Peyer's patch (tissue), 4 donors: ENCODE results near the gene SFRP5. TPM values are rescaled to one million over a fixed set of nuclear protein-coding genes. Genes with fewer than 3 reads are reported as not detected.

Source experiments
- DNase-seq, 3 donors: peaks; one replicate each; pipeline ENCODE4 v3.0.0-alpha.2; 2017 to 2019
- H3K27ac ChIP-seq, 4 donors: fragments of 200-600 bp; sonication (generic); one replicate each; pipeline ENCODE4 v1.5.1; 2016 to 2019
- H3K27me3 ChIP-seq, 2 donors: fragments of 200-600 bp; sonication (generic); one replicate each; pipeline ENCODE4 v1.5.1; 2019
- H3K36me3 ChIP-seq, 3 donors: fragments of 200-600 bp; sonication (generic); one replicate each; pipeline ENCODE4 v1.5.1; 2016 to 2019
- H3K4me1 ChIP-seq, 4 donors: fragments of 200-600 bp; sonication (generic); one replicate each; pipeline ENCODE4 v1.5.1; 2016 to 2019
- H3K4me3 ChIP-seq, 4 donors: fragments of 200-600 bp; sonication (generic); 1 replicate in 3 of 4; 2 replicates in 1 of 4; pipeline ENCODE4 v1.5.1; 2016 to 2019; ENCODE audit warnings: mild to moderate bottlenecking in 1 of 4
- H3K9me3 ChIP-seq, 4 donors: fragments of 200-600 bp; sonication (generic); one replicate each; pipeline ENCODE4 v1.5.1; 2016 to 2019; ENCODE audit warnings: mild to moderate bottlenecking in 1 of 4
- POLR2A ChIP-seq, 2 donors: fragments of 450-650 bp; IDR thresholded peaks; one replicate each; pipeline ENCODE4 v1.5.1; 2017; ENCODE audit warnings: antibody characterized with exemption in 2 of 2, mild to moderate bottlenecking in 2 of 2, moderate library complexity in 2 of 2
- total RNA-seq, 4 donors: library from RNA; depleted of rRNA; stranded (reverse); fragments of >200 nt; gene quantifications; one replicate each; pipeline ENCODE4 v1.1.0, GENCODE V29; 2016
- TF ChIP-seq, protein P1 (sequence below), 6 experiments: fragments of 450-650 bp in 4 of 6; fragments of 200-600 bp in 2 of 6; sonication (generic) in 1 of 6; IDR thresholded peaks; one replicate each; pipeline ENCODE4 v1.5.1; 2017 to 2019; ENCODE audit warnings: antibody characterized with exemption in 6 of 6, mild to moderate bottlenecking in 3 of 6, moderate library complexity in 1 of 6

Gene SFRP5
- total RNA-seq, 4 donors from 2014 or later, result 18.0 to 67.3 (median 48.9) TPM; not detected in 1

DNA sequence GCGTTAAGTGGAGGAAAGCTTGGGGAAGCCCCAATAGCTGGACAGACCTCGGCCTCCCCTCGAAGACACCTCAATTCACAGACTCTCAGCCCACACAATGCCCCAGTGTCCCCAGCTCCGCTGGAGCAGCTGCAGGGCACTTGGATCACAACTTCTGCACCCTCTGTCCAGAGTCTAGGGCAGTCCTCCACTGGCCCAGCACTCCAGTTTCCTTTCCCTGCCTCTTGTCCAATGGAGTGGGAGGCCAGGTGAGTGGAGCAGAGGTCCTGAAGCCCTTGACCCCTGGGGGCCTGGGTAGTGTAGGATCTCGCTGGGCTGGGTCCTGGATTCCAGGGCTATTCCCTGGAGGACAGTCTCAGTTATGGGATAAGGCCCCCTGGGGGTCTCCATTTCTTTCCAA lies 11.9 kb downstream of the SFRP5 start:
- H3K36me3 ChIP-seq, result peaks cover 0 to 65% (median 0%) of the 10 kb centered on the region in 3 donors

DNA sequence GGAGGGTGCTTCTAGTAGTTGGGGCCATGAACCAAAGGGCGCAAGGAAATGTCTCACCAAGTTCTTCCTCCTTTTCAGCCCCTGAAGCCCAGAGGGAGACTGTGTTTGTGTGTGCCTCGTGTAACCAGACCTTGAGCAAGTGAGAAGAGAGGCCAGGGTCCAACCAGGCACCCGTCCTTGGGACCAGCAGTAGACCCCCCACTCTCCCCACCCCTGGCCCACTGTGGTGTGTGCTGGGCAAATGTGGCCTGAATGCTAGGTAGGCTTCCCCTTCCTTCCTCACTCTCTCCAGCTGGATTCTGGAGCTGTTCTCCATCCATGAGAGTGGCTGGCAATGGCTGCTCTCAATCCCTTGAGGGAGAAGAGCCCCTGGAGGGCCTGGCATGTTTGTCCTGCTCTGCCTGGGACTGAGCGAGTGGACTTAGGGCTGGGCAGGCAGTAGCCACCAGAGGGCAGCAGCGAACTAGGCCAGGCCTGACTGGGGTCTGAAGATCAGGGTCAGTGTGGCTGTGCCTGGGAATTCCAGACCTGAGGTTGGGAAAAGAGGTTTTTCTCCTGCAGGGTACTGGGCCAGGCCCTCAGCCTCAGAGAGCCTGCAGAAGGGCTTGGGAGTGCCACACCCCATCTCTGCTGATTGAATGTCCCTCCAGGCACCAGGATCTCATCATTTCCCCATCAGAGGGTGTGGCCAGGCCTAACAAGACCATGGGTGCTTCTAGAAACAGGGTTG lies 12.5 kb downstream of the SFRP5 start:
- H3K27ac ChIP-seq, result no peak overlapping the region
- no peaks in the 10 kb centered on the region for H3K9me3 ChIP-seq
- H3K4me3 ChIP-seq, result no peak overlapping the region
- no peak for TF ChIP-seq POLR2A (IDR thresholded peaks at IDR 0.05)
- TF ChIP-seq, protein P1, sequence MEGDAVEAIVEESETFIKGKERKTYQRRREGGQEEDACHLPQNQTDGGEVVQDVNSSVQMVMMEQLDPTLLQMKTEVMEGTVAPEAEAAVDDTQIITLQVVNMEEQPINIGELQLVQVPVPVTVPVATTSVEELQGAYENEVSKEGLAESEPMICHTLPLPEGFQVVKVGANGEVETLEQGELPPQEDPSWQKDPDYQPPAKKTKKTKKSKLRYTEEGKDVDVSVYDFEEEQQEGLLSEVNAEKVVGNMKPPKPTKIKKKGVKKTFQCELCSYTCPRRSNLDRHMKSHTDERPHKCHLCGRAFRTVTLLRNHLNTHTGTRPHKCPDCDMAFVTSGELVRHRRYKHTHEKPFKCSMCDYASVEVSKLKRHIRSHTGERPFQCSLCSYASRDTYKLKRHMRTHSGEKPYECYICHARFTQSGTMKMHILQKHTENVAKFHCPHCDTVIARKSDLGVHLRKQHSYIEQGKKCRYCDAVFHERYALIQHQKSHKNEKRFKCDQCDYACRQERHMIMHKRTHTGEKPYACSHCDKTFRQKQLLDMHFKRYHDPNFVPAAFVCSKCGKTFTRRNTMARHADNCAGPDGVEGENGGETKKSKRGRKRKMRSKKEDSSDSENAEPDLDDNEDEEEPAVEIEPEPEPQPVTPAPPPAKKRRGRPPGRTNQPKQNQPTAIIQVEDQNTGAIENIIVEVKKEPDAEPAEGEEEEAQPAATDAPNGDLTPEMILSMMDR (IDR thresholded peaks at IDR 0.05), result peak in 5 of 6 experiments; percentile 29 to 76 (median 73)
- H3K27me3 ChIP-seq, result no peaks in the 10 kb centered on the region
- no peaks in the 10 kb centered on the region for H3K4me1 ChIP-seq
- DNase-seq, result peak; percentile 35 to 76 (median 75)
- H3K36me3 ChIP-seq, result peaks cover 0 to 71% (median 0%) of the 10 kb centered on the region in 3 donors

More for the DNA sequence above, 11.9 kb downstream of the SFRP5 start:
- H3K27ac ChIP-seq, result no peak overlapping the region
- peak in 1 of 3 donors; percentile 33 for DNase-seq
- no peaks in the 10 kb centered on the region for H3K27me3 ChIP-seq
- H3K4me1 ChIP-seq, result no peaks in the 10 kb centered on the region
- TF ChIP-seq POLR2A (IDR thresholded peaks at IDR 0.05), result no peak
- TF ChIP-seq, protein P1 (IDR thresholded peaks at IDR 0.05), result no peak
- H3K4me3 ChIP-seq, result no peak overlapping the region
- no peaks in the 10 kb centered on the region for H3K9me3 ChIP-seq

DNA sequence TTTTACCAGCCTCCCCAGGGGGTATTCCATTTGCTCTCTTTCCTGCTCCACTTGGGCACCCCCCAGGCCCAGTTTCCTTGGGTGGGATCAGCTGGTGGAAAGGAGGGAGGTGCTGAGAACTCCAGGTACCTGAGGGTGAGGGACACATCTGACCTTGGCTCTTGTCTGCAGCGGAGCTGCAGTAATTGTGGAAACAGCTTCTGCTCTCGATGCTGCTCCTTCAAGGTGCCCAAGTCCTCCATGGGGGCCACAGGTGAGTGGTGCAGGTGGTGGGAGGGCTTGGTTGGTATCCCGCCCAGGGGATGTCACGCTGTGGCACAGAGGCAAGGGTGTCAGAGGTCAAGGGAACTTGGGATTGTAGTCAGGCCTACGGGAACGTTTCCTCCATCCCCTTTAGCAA lies 14.3 kb downstream of the SFRP5 start:
- Histone ChIP-seq H3K4me3 (no peak overlapping the region), H3K27me3 (no peaks in the 10 kb centered on the region), H3K36me3 (peaks cover 0 to 89% (median 0%) of the 10 kb centered on the region in 3 donors)

DNA sequence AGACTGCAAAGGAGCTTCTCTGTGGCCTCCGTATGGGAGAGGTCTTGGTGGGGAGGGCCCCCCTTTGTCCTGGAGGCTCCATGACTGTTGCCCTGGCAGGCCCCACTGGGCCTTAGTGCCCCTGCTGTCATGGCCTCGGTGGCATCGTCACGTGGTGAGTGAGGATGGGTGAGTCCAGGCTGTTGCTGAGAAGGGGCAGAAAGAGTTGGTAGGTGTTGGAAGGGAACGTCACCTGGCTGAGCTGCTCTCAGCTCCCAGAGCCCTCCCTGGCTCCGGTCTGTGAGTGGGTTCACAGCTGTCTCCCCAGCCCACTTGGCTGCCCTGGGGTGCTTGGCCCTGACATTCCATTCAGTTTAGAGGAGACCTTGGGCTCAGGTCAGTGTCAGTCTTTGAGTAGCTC lies 16.1 kb downstream of the SFRP5 start:
- H3K4me3 ChIP-seq, result no peak overlapping the region

More for the DNA sequence above, 14.3 kb downstream of the SFRP5 start:
- no peak overlapping the region for H3K27ac ChIP-seq
- TF ChIP-seq, protein P1 (IDR thresholded peaks at IDR 0.05), result no peak
- TF ChIP-seq POLR2A (IDR thresholded peaks at IDR 0.05), result no peak
- H3K9me3 ChIP-seq, result no peaks in the 10 kb centered on the region
- H3K4me1 ChIP-seq, result no peaks in the 10 kb centered on the region
- peak in 1 of 3 donors; percentile 16 for DNase-seq

DNA sequence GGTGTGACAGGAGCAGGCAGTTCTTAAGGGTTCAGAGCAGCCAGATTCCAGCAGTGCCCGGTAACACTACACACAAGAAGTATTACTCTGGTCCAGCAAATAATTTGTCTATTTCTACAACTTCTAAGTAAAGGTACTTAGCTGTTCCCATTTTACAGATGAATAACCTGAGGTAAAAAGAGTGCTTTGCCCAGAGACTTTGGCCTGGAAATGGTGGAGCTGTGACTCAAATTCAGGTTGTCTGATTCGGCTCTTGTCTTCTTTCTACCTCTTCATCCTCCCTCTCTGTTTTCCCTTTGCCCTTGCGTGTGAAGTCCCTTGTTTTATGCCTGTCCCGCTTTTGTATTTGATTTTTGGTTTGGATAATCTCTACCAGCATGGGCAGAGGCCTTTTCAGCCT lies 17.1 kb downstream of the SFRP5 start:
- peaks cover 0 to 98% (median 3%) of the 10 kb centered on the region in 3 donors for H3K36me3 ChIP-seq
- no peaks in the 10 kb centered on the region for H3K4me1 ChIP-seq
- no peaks in the 10 kb centered on the region for H3K9me3 ChIP-seq
- H3K4me3 ChIP-seq, result no peak overlapping the region
- TF ChIP-seq, protein P1 (IDR thresholded peaks at IDR 0.05), result no peak
- no peak for TF ChIP-seq POLR2A (IDR thresholded peaks at IDR 0.05)
- no peak overlapping the region for H3K27ac ChIP-seq
- no peak for DNase-seq
- H3K27me3 ChIP-seq, result no peaks in the 10 kb centered on the region

More for the DNA sequence above, 16.1 kb downstream of the SFRP5 start:
- Histone ChIP-seq H3K4me1 (no peaks in the 10 kb centered on the region), H3K27ac (no peak overlapping the region), H3K36me3 (peaks cover 0 to 98% (median 3%) of the 10 kb centered on the region in 3 donors), H3K27me3 (no peaks in the 10 kb centered on the region), H3K9me3 (no peaks in the 10 kb centered on the region)
- no peak for DNase-seq
- TF ChIP-seq, protein P1 (IDR thresholded peaks at IDR 0.05), result no peak
- TF ChIP-seq POLR2A (IDR thresholded peaks at IDR 0.05), result no peak
